ENCODE results near the gene CLEC1A. TPM values are rescaled to one million over a fixed set of nuclear protein-coding genes. Genes with fewer than 3 reads are reported as not detected.

Gene CLEC1A
- total RNA-seq, 2 donors from 2014 or later: 1.7 to 1.8 TPM

DNA sequence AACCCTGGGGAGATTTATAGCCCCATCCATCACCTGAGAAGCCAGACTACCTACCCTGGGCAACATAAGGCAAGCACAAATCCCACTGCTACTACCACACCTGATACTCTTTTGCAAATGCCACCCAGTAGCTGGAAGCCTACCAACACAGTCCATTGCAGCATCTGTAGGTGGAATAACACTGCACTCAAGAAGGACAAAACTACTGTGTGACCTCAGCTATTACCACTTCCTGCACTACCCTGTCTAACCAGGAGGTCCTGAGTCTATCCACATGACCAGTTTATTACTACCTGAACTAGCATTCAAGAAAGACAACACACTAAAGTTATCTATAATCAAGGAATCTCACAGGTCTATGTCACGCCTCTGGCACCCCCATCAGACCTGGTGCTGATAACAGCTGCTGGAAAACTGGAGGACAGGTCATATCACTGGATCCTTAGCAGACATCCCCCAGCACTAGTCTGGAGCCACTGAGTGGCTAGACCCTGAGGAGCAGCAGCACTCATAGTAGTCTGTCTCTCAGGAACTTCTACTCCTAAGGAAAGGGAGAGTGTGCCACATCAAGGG, 2.9 kb upstream of the CLEC1A start:
- Histone ChIP-seq H3K9ac (ENCODE audit: low read depth in 2 of 2, low read length in 2 of 2) (no peak overlapping the region), H3K27me3 (no peaks in the 10 kb centered on the region), H3K4me3 (no peak overlapping the region), H3K4me1 (no peaks in the 10 kb centered on the region), H3K36me3 (no peaks in the 10 kb centered on the region), H3K27ac (no peak overlapping the region), H3K9me3 (no peaks in the 10 kb centered on the region)
- TF ChIP-seq, protein P1, sequence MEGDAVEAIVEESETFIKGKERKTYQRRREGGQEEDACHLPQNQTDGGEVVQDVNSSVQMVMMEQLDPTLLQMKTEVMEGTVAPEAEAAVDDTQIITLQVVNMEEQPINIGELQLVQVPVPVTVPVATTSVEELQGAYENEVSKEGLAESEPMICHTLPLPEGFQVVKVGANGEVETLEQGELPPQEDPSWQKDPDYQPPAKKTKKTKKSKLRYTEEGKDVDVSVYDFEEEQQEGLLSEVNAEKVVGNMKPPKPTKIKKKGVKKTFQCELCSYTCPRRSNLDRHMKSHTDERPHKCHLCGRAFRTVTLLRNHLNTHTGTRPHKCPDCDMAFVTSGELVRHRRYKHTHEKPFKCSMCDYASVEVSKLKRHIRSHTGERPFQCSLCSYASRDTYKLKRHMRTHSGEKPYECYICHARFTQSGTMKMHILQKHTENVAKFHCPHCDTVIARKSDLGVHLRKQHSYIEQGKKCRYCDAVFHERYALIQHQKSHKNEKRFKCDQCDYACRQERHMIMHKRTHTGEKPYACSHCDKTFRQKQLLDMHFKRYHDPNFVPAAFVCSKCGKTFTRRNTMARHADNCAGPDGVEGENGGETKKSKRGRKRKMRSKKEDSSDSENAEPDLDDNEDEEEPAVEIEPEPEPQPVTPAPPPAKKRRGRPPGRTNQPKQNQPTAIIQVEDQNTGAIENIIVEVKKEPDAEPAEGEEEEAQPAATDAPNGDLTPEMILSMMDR (IDR thresholded peaks at IDR 0.05): no peak
- intact Hi-C loops (cut with DNase I): no loop called here
- no peak for DNase-seq

DNA sequence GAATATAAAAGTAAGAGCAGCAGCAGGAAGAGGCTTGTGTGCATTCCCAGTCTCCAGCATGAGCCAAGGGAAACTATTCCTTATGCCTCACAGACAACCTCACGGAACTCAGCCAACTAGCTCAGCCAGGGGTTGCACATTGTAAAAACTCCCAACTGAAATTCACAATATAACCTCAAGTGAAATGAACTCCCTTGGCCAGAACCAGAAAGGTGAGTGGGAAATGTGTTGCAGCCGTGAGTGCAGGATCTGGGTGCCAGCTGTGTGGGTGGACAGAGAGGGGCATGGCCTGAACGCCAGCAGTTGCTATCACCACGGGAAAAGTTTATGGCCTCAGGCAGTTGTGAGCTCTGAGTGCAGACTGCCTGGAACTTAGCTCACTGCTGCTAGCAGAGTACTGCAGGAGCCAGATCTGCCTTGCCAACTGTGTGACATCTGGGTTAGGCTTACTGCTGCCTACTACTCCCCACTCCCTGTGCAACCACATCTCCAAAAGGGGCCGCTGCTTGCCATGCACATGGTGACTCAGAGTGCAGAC, 2.3 kb upstream of the CLEC1A start:
- Histone ChIP-seq H3K27ac (no peak overlapping the region), H3K4me1 (no peaks in the 10 kb centered on the region), H3K36me3 (no peaks in the 10 kb centered on the region), H3K27me3 (no peaks in the 10 kb centered on the region), H3K9ac (ENCODE audit: low read depth in 2 of 2, low read length in 2 of 2) (no peak overlapping the region), H3K4me3 (no peak overlapping the region), H3K9me3 (no peaks in the 10 kb centered on the region)
- TF ChIP-seq, protein P1 (IDR thresholded peaks at IDR 0.05): no peak
- intact Hi-C loops (cut with DNase I): no loop called here
- no peak for DNase-seq

GRCh38 chr12:10097521-10097920, 1.3 kb downstream of the CLEC1A start:
- H3K4me3 ChIP-seq: no peak overlapping the region
- H3K9ac ChIP-seq (ENCODE audit: low read depth in 2 of 2, low read length in 2 of 2): no peak overlapping the region
- intact Hi-C loops (cut with DNase I): no loop called here
- no peaks in the 10 kb centered on the region for H3K27me3 ChIP-seq
- TF ChIP-seq, protein P1 (IDR thresholded peaks at IDR 0.05): no peak
- no peak for DNase-seq
- no peak overlapping the region for H3K27ac ChIP-seq
- no peaks in the 10 kb centered on the region for H3K36me3 ChIP-seq
- H3K4me1 ChIP-seq: no peaks in the 10 kb centered on the region
- no peaks in the 10 kb centered on the region for H3K9me3 ChIP-seq

GRCh38 chr12:10095971-10096370, 2.8 kb downstream of the CLEC1A start:
- H3K9ac ChIP-seq (ENCODE audit: low read depth in 2 of 2, low read length in 2 of 2): no peak overlapping the region
- no peaks in the 10 kb centered on the region for H3K36me3 ChIP-seq
- no peaks in the 10 kb centered on the region for H3K27me3 ChIP-seq
- TF ChIP-seq, protein P1 (IDR thresholded peaks at IDR 0.05): no peak
- no peak for DNase-seq
- H3K9me3 ChIP-seq: no peaks in the 10 kb centered on the region
- intact Hi-C loops (cut with DNase I): no loop called here
- H3K4me1 ChIP-seq: no peaks in the 10 kb centered on the region
- no peak overlapping the region for H3K27ac ChIP-seq
- H3K4me3 ChIP-seq: no peak overlapping the region

- TF ChIP-seq, protein P1 (IDR thresholded peaks at IDR 0.05): no peak
- Histone ChIP-seq H3K9me3 (no peaks in the 10 kb centered on the region), H3K4me1 (no peaks in the 10 kb centered on the region), H3K4me3 (no peak overlapping the region), H3K27me3 (no peaks in the 10 kb centered on the region), H3K9ac (ENCODE audit: low read depth in 2 of 2, low read length in 2 of 2) (no peak overlapping the region), H3K27ac (no peak overlapping the region), H3K36me3 (no peaks in the 10 kb centered on the region)
- intact Hi-C loops (cut with DNase I): no loop called here
- no peak for DNase-seq
Measured at GRCh38 chr12:10094646-10095395, 4.0 kb downstream of the CLEC1A start.

Measured in colonic mucosa (tissue), 4 donors.